A673 (cell line): ENCODE results near the gene NAB2.

ENCODE experiments used
- EZH2 ChIP-seq: fragments of 200-600 bp; sonication (generic); IDR thresholded peaks from 2 replicates; pipeline ENCODE4 v1.6.1; 2017; ENCODE audit warnings: borderline replicate concordance, low read depth, mild to moderate bottlenecking, mixed read lengths, antibody characterized with exemption, low read length; ENCODE audit not compliant: poor library complexity, severe bottlenecking
- TF ChIP-seq, protein P1 (sequence below): fragments of 300-800, 200-600 bp; sonication (generic); conservative IDR thresholded peaks from 2 replicates; pipeline ENCODE4 v1.5.1; 2017; ENCODE audit warnings: low read depth, mild to moderate bottlenecking, antibody characterized with exemption, low read length, moderate library complexity, mixed read lengths

DNA sequence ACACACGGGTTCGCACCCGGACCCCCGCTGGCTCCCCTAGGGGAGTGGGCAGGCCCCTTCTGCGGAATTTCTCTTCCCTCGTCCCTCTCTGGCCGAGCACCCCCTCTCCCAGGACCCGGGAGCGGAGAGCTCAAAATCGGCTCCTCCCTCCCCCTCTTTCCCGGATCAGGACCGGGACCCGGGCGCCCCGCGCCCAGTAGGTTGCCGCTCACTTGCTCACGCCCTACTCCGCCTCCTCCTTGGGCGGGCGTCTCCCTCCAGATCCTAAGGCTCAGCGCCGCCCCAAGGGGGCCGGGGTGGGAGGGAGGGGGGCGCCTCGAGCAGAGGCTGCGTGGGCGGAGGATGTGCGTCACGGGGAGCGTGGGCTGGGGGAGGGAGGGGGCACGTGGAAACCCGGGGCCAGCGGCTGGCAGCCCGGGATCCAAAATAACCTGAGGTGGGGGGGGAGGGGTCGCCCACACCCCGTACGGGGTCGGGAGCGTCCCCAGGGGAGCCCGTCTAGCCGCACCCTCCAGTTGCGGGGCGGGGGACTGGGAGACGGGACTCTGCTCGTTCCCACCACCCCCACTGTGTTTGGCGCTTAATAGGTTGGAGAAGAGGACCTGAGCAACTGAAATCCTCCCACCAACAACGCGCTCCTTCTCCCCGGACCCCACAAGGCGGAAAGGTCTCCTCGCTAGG, 1.8 kb upstream of the NAB2 start:
- TF ChIP-seq, protein P1, sequence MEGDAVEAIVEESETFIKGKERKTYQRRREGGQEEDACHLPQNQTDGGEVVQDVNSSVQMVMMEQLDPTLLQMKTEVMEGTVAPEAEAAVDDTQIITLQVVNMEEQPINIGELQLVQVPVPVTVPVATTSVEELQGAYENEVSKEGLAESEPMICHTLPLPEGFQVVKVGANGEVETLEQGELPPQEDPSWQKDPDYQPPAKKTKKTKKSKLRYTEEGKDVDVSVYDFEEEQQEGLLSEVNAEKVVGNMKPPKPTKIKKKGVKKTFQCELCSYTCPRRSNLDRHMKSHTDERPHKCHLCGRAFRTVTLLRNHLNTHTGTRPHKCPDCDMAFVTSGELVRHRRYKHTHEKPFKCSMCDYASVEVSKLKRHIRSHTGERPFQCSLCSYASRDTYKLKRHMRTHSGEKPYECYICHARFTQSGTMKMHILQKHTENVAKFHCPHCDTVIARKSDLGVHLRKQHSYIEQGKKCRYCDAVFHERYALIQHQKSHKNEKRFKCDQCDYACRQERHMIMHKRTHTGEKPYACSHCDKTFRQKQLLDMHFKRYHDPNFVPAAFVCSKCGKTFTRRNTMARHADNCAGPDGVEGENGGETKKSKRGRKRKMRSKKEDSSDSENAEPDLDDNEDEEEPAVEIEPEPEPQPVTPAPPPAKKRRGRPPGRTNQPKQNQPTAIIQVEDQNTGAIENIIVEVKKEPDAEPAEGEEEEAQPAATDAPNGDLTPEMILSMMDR: no peak
- no peak for TF ChIP-seq EZH2
